ENCODE results near the gene TMEM131. TPM values are rescaled to one million over a fixed set of nuclear protein-coding genes. Genes with fewer than 3 reads are reported as not detected.
A peak's percentile ranks its signal among the peaks of the same experiment; 100 is the strongest.

Gene TMEM131
- total and polyA plus RNA-seq, 11 donors: 9.3 to 38.3 (median 31.2) TPM

GRCh38 chr2:98036349-98037000, 40.7 kb upstream of the TMEM131 start:
- H3K27ac ChIP-seq: peak overlapping the region in 6 of 12 donors; percentile 4 to 60 (median 24)
- H3K27me3 ChIP-seq: peaks cover 0 to 57% (median 0%) of the 10 kb centered on the region in 9 donors
- H3K4me3 ChIP-seq: no peak overlapping the region
- H3K36me3 ChIP-seq: no peaks in the 10 kb centered on the region
- no peaks in the 10 kb centered on the region for H3K9me3 ChIP-seq
- intact Hi-C loops (cut with DNase I): no loop called here
- WGBS, 4 donors: 38 to 61% (median 51%) methylated on average over 8 of the region's 8 CpGs
- TF ChIP-seq CTCF (IDR thresholded peaks at IDR 0.05) (no peak), POLR2A (IDR thresholded peaks at IDR 0.05) (no peak)
- ATAC-seq: peak; percentile 88 to 95 (median 93)
- DNase-seq: peak; percentile 43 to 78 (median 62)
- peaks cover 0 to 20% (median 14%) of the 10 kb centered on the region in 12 donors for H3K4me1 ChIP-seq

GRCh38 chr2:98034745-98035144, 39.0 kb upstream of the TMEM131 start:
- no peak for ATAC-seq

GRCh38 chr2:98032086-98032485, 36.3 kb upstream of the TMEM131 start:
- H3K27me3 ChIP-seq: peaks cover 0 to 40% (median 0%) of the 10 kb centered on the region in 9 donors
- no peaks in the 10 kb centered on the region for H3K9me3 ChIP-seq
- ATAC-seq (no peak), DNase-seq (no peak)
- no peak overlapping the region for H3K4me3 ChIP-seq
- no peak for TF ChIP-seq POLR2A (IDR thresholded peaks at IDR 0.05)
- no peak for TF ChIP-seq CTCF (IDR thresholded peaks at IDR 0.05)
- intact Hi-C loops (cut with DNase I): no loop called here
- no peaks in the 10 kb centered on the region for H3K36me3 ChIP-seq
- H3K27ac ChIP-seq: no peak overlapping the region
- H3K4me1 ChIP-seq: peaks cover 0 to 17% (median 7%) of the 10 kb centered on the region in 12 donors
- WGBS, 4 donors: 67 to 81% (median 77%) methylated on average over 2 of the region's 2 CpGs

More at GRCh38 chr2:98034745-98035144, 39.0 kb upstream of the TMEM131 start:
- H3K27ac ChIP-seq: no peak overlapping the region
- H3K27me3 ChIP-seq: peaks cover 0 to 45% (median 0%) of the 10 kb centered on the region in 9 donors
- WGBS, 4 donors: 63 to 76% (median 69%) methylated on average over 14 of the region's 14 CpGs
- H3K4me1 ChIP-seq: peaks cover 0 to 20% (median 13%) of the 10 kb centered on the region in 12 donors
- no peak for DNase-seq
- intact Hi-C loops (cut with DNase I): no loop called here
- no peaks in the 10 kb centered on the region for H3K9me3 ChIP-seq
- H3K4me3 ChIP-seq: no peak overlapping the region
- TF ChIP-seq POLR2A (IDR thresholded peaks at IDR 0.05) (no peak), CTCF (IDR thresholded peaks at IDR 0.05) (no peak)
- H3K36me3 ChIP-seq: no peaks in the 10 kb centered on the region

DNA sequence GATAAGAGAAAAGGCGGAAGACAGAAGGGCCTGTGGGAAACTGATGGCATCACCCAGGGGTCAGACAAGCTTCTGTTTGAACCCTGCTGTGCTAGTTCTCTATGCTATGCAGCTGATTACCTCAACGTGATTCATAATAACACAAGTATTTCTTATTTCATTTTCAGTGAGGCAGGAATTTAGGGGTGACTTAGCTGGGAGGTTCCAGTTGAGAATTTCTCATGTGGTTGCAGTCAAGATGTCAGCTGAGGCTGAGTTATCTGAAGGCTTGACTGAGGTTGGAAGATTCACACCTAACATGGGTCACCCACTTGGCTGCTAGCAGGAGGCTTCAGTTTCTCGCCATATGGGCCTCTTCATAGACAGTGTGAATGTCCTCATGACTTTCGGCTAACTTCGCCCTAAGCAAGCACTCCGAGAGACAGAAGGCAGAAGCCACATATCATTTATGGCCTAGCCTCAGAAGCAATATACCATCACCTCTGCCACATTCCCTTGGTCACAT, 34.0 kb upstream of the TMEM131 start:
- Histone ChIP-seq H3K27ac (no peak overlapping the region), H3K36me3 (no peaks in the 10 kb centered on the region), H3K4me3 (no peak overlapping the region), H3K27me3 (peaks cover 0 to 23% (median 0%) of the 10 kb centered on the region in 9 donors), H3K4me1 (peaks cover 0 to 28% (median 8%) of the 10 kb centered on the region in 12 donors), H3K9me3 (no peaks in the 10 kb centered on the region)
- ATAC-seq: no peak
- no peak for DNase-seq
- WGBS, 4 donors: 88 to 95% (median 90%) methylated on average over 6 of the region's 6 CpGs
- intact Hi-C loops (cut with DNase I): no loop called here
- TF ChIP-seq CTCF (IDR thresholded peaks at IDR 0.05): no peak
- no peak for TF ChIP-seq POLR2A (IDR thresholded peaks at IDR 0.05)

All from heart left ventricle (tissue), 16 donors.